Endothelial cell of umbilical vein (primary cell): Measurements from ENCODE around the gene IQCB1.

Source experiments
- CTCF ChIP-seq, 2 donors: IDR thresholded peaks; 1 replicate in 1 of 2; 2 replicates in 1 of 2; pipeline ENCODE4 v1.5.1; 2011; ENCODE audit warnings: low read length in 2 of 2, mild to moderate bottlenecking in 2 of 2, moderate library complexity in 2 of 2, control low read depth in 1 of 2, inconsistent platforms in 1 of 2, low read depth in 1 of 2; ENCODE audit not compliant: insufficient read depth in 1 of 2; ENCODE audit errors: extremely low read depth in 1 of 2
- EZH2 ChIP-seq: IDR thresholded peaks from 2 replicates; pipeline ENCODE4 v1.6.1; 2012; ENCODE audit warnings: borderline replicate concordance, low read depth, mild to moderate bottlenecking, moderate library complexity, low read length, inconsistent platforms; ENCODE audit not compliant: severe bottlenecking
- JUN ChIP-seq: IDR thresholded peaks from 2 replicates; pipeline ENCODE4 v1.6.1; 2011; ENCODE audit warnings: borderline replicate concordance, low read depth; ENCODE audit not compliant: insufficient read length, insufficient read depth
- MYC ChIP-seq: IDR thresholded peaks from one replicate; pipeline ENCODE4 v1.6.1; 2011; ENCODE audit warnings: mild to moderate bottlenecking, low read depth, low read length
- POLR2A ChIP-seq: IDR thresholded peaks from 2 replicates; pipeline ENCODE4 v1.6.1; 2012; ENCODE audit warnings: low read depth, mild to moderate bottlenecking, control low read depth, low read length

GRCh38 chr3:121863801-121864200 is 28.9 kb upstream of the IQCB1 start:
- no peak for TF ChIP-seq CTCF (IDR thresholded peaks at IDR 0.05; ENCODE audit: extremely low read depth in 1 of 2, insufficient read depth in 1 of 2, low read depth in 1 of 2, low read length in 2 of 2)
- TF ChIP-seq JUN, result no peak
- TF ChIP-seq POLR2A, result no peak
- no peak for TF ChIP-seq EZH2
- TF ChIP-seq MYC, result no peak
